ENCODE data around the gene CTLA4.

GRCh38 chr2:203904022-203904421, 36.5 kb downstream of the CTLA4 start:
- TF ChIP-seq EZH2 (IDR thresholded peaks at IDR 0.05; ENCODE audit: low read depth, unreplicated experiment) (no peak), ZNF114 (CRISPR knock-in tag; IDR thresholded peaks at IDR 0.05) (no peak), CTCF (conservative IDR thresholded peaks at IDR 0.05; ENCODE audit: low read depth in 2 of 2) (no peak)
